GM18951 (cell line): ENCODE results near the gene SPOCK2.

Source experiments
- POLR2A ChIP-seq: IDR thresholded peaks from 4 replicates; pipeline ENCODE4 v1.6.1; 2011; ENCODE audit warnings: mild to moderate bottlenecking; ENCODE audit not compliant: insufficient read length, insufficient read depth; ENCODE audit errors: extremely low read depth
- in situ Hi-C: fragments of 300-500 bp; cut with MboI; formaldehyde crosslinking; loops from one replicate; pipeline ENCODE4 v1.12.0; 2022; ENCODE audit warnings: low sequenced_read_pairs, mixed read lengths, inconsistent platforms; ENCODE audit not compliant: unreplicated experiment

SPOCK2 gene

GRCh38 chr10:72013202-72013945, 75.0 kb downstream of the SPOCK2 start:
- TF ChIP-seq POLR2A: no peak
- in situ Hi-C loops: no loop called here

GRCh38 chr10:72012796-72013195, 75.6 kb downstream of the SPOCK2 start:
- in situ Hi-C loops: no loop called here

GRCh38 chr10:72011976-72012512, 76.3 kb downstream of the SPOCK2 start:
- TF ChIP-seq POLR2A: no peak
- in situ Hi-C loops: no loop called here

More at GRCh38 chr10:72012796-72013195, 75.6 kb downstream of the SPOCK2 start:
- no peak for TF ChIP-seq POLR2A

GRCh38 chr10:72011468-72011867, 76.9 kb downstream of the SPOCK2 start:
- TF ChIP-seq POLR2A: no peak
- in situ Hi-C loops: no loop called here

- in situ Hi-C loops: no loop called here
- no peak for TF ChIP-seq POLR2A
These were observed 77.3 kb downstream of the SPOCK2 start for GRCh38 chr10:72011016-72011415.

GRCh38 chr10:72010234-72010973, 77.9 kb downstream of the SPOCK2 start:
- no peak for TF ChIP-seq POLR2A
- in situ Hi-C loops: no loop called here

GRCh38 chr10:72009425-72010081, 78.8 kb downstream of the SPOCK2 start:
- no peak for TF ChIP-seq POLR2A
- in situ Hi-C loops: no loop called here

GRCh38 chr10:72009051-72009424, 79.3 kb downstream of the SPOCK2 start:
- TF ChIP-seq POLR2A: no peak
- in situ Hi-C loops: no loop called here
